HG03439 (cell line): Measurements from ENCODE around the gene CXADR.
"Not testable (repeated sequence)": the region's sequence is repeated elsewhere in the genome, so short reads cannot be mapped to it uniquely, and the experiment has no call there.

Experiments
- ATAC-seq: cut with Tn5 transposase; IDR thresholded peaks from one replicate; pipeline ENCODE4 v1.9.1; 2021; ENCODE audit warnings: mild to moderate bottlenecking, moderate library complexity; ENCODE audit not compliant: unreplicated experiment

CXADR gene

DNA sequence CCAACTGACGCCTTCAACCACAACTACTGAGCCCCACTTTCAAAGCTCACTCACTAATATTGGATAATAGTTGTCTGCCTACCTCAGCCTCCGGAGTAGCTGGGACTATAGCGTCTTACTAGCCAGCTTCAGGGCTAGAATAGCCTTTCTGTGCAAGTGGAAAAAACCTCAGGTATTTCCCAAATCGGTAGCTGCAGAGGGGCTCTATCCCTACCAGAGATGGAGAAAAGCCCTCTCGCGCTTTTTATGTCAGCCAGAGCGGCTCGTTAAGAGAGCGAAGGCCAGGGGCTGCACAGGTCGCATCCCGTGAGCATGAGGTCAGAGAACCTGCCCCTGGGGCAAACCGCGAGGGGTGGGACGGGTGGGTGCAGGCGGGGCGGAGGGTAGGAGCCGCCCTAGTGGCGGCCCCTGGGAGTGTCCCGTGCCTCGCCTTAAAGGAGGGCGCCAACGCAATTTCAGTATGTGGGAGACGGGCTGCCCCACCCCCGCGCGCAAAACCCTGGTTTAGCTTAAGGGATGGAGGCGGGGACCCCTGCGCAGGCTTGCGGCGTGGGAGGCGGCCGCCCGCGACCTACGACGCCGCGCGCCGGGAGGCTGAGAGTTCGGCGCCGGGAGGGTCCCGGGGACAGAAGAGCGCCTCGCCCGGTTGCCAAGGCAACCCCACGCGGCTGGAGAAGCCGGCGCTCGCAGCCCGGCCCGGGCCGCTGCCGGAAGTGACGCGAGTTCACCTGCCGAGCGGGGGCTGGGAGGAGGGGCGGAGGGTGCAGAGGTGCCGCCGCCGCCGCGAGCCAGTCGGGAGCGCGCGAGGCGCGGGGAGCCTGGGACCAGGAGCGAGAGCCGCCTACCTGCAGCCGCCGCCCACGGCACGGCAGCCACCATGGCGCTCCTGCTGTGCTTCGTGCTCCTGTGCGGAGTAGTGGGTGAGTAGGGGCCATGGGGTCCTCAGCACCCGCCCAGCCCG lies at the start of gene CXADR:
Gene CXADR (plus strand): TSS at position 791 of the 961 bp plus-strand sequence. CDS start 87 bp downstream, at position 878.
- ATAC-seq, result peak; percentile 96

DNA sequence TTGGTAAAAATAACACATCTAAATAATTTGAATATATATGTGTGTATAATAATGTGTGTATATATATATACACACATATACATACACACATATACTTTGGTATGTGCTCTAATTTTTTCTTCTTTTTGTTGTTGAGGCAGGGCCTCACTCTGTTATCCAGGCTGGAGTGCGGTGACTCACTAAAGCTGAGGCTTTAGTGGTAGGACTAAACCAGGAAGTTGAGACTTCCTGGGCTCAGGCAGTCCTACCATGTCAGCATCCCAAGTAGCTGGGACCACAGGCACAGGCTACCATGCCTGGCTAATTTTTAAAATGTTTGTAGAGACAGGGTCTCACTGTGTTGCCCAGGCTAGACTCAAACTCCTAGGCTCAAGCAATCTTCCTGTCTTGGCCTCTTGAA lies 46.7 kb upstream of the CXADR start:
- ATAC-seq, result no peak

DNA sequence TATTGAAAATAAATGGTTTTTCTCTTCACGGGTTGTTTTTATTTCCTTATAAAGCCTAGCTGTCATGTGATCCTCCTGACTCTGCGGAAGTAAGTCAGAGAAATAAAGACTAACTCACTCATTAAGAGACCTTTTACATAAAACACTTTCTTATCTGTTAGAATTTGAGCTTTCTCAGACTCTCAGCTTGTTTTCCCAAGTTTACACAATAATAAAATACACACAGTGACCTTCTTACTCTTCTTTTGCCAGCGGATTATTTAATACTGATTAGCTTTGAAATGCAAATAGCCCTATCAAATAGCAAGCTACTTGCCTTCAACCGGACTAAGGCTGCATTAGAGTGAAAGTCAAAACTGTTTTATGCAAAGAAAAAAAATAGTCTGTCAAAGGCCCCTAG lies 45.5 kb upstream of the CXADR start:
- ATAC-seq, result no peak

DNA sequence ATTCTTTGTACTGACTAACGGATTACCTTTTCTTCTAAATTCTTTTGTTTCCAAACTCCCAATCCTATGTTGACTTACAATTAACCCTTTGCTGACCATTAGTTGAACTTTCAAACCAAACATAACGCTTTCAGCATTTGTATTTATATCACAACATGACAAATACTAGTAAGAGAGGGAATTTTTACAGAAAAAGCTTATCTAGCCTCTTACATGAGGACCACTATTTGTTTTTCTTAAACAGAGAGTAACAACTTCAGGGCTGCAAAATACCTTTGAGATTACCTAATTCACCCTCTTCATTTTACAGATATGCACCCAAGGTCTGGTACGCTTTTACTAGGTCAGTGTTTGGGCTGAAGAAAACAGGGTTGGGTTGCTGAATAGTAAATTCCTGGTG lies 45.0 kb upstream of the CXADR start:
- ATAC-seq, result no peak

DNA sequence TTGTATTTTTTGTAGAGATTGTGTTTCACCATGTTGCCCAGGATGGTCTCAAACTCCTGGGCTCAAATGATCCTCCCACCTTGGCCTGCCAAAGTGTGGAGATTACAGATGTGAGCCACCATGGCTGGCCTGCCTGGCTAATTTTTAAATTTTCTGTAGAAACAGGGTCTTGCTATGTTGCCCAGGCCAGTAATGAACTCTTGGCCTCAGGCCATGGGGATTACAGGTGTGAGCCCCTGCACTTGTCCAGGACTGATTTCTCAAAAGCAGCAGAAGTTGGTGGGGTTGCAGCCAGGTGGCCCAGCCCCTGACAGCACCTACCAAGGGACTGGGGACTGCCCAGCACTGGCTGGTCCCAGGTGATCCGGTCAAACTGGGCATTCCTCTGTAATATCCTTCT lies 44.1 kb upstream of the CXADR start:
- ATAC-seq, result no peak

DNA sequence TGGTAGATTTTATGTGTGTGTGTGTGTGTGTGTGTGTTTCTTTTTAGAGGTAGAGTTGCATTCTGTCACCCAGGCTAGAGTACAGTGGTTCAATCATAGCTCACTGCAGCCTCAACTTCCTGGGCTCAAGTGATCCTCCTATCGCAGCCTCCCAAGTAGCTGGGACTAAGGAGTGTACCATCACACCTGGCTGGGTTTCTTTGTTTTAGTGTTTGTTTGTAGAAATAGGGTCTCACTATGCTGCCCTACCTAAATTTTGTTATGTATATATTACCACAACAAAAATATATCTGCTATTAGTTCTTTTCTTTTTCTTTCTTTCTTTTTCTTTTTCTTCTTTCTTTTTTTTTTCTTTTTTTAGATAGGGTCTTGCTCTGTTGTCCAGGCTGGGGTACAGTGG lies 43.1 kb upstream of the CXADR start:
- no peak for ATAC-seq

DNA sequence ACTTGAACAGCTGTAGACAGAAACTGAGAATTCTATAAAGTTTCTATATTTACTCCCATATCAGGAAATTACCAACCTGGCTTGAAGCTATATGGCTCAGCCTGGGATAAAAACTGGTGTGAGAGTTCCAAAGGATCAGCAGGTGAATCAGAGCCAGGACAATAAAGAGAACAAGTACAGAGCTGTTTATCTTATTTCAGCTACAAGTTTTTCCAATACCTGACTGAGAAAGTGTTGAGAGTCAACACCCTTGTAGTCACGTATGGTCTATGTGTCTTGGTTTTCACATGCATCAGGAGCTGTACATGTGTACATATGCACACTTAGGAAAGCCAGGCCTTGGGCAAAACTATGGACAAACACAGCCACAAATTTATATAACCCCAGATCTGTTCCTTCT lies 40.7 kb upstream of the CXADR start:
- ATAC-seq, result no peak

DNA sequence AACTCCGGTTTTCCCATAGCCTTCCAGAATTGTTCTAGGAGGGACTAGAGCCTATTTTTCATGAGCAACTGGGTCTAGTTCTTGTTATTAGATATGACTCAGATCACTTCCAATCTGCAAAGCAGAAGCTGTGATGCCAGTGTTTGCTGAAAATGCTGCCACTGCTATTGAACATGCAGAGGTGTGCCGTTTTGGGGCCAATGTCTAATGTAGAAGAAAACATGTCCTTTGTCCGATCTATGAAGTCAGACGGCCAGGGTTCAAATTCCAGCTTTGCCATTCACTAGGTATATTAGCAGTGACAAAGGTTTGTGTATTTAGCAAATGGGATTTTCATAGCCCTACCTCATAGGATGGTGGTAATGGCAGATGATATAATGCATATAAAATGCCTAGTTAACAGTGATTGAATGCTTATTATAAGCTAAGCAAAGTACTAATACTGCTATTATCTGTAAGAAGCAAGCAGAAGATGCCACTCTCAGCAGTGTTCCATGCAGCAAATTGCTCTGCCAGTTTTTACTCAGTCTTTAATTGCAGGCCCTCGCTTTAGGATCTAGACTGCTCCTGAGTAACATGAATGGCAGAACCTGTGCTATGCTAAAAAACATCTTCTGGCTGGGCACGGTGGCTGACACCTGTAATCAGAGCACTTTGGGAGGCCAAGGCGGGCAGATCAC lies 40.1 kb upstream of the CXADR start:
- ATAC-seq, result no peak

DNA sequence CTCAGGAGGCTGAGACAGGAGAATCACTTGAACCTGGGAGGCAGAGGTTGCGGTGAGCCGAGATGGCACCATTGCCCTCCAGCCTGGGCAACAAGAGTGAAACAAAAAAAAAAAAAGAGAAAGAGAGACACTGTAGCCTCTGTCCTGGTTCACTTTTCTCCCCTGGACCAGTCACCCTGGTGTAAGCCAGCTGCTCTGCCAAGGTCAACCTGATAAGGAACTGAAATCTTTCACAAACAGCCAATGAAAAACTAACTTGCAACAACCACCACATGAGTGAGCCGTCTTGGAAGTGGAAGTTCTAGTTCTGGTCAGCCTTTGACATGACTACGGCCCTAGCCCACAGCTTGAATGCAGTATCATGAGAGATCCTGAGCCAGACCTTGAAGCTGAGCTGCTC lies 36.8 kb upstream of the CXADR start:
- ATAC-seq, result no peak

DNA sequence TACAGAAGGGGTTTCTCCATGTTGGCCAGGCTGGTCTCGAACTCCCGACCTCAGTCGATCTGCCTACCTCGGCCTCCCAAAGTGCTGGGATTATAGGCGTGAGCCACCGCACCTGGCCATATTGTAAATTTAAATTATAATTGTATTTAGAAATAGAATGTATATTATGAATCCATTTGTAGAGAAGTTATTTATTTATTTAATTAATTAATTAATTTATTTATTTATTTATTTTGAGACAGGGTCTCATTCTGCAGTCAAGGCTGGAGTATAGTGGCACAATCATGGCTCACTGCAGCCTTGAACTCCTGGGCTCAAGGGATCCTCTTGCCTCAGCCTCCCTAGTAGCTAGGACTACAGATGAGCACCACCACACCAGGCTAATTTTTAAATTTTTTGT lies 34.7 kb upstream of the CXADR start:
- ATAC-seq, result not testable (repeated sequence)

DNA sequence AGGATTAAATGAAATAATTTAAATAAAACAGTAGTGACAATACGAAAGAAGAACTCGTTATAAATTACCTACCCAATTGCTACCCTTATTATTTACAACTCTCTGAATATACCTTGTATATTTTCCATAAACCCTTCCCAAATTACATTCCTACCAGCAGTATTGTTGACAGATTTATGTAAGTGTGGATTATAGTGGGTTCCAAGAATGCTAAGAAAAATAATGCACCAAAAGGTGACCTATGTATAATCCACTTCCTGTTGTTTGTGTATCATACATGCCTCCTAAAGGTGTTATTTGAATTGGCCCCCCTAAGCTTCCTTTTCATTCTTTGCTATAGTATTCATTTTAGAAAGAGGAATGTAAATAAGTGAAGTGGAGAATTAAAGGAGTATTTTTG lies 33.2 kb upstream of the CXADR start:
- no peak for ATAC-seq

DNA sequence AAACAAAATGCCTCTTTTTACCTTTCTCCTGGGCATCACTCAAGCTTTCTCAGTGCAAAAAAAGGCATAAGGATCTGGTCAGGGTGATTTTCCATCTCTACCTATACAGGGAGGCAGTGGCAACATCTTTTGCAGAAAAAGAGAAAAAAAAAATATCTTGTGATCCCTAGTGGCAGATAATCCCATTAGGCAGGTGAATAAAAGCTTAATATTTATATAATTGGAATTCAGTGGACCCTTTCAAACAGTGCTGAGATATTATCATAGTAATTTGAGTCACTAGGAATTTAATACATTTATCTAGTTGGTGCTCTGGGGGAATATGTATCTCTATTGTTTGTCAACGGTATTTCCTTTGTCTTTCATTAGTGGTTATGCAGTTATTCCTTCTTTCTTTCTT lies 29.9 kb upstream of the CXADR start:
- no peak for ATAC-seq

DNA sequence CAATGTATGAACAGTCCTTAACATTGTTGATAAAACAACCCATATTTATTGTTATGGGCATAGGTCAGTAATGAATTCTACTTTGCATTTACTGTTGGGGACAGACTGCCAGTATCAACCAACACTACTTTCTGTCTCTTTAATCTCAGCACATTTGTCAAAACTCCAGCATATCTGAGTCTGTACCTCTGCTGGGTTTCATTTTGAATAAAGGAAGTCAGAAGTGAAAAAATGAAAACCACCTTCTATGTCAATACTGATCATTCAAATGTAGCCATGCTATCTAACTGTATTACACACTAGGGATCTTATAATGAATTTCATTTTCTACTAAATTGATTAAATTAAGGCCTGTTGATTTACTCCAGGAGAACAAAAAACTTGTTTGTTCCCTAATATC lies 24.2 kb upstream of the CXADR start:
- no peak for ATAC-seq

DNA sequence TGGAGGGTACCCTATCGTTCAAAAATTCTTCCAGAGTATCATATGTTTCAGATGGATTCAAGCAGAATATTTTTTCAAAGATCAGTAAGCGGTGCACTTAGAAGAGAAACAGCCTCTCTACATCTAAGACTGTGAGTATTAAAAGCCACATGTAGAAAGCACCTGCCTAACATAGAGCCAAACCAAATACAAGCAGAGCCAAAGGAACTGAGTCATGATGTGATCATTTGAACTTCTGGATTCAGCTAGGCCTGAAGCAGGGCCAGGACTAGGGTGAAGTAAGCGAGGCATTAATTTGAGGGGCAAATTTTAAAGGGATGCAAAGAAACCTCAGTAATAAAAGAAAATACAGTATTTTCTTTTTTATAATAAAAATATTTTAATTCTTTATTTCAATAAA lies 23.3 kb upstream of the CXADR start:
- not testable (repeated sequence) for ATAC-seq

DNA sequence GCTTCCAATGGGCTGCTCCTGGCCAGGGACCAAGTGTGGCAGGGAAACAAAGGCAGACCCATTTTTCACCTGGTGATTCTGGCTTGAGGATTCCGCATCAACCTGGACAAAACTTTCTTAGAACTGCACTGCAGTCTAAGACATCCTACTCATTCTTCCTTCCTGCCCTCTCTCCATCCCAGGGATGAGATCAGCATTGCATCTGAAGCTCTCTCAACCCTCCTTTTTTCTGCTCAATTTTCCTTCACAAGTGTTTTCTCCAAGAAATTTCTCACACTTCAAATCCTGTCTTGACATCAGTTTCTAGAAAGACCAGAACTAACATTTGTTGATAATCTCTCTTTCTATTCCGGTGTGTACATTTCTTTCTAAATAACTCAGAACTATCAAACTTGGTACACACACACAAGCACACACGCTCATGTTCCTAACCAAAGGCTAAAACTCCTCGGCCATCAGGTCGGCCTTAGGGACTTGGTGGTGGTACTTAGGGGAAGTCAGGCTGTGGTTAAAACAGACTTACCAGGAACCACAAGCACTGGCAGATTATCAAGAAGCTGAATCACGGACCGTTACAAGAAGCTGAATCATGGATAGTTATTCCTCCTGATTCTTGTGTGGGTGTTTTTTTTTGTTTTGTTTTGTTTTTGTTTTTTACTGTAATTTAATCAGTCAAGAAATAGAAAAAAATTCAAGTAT lies 21.0 kb upstream of the CXADR start:
- ATAC-seq, result no peak

DNA sequence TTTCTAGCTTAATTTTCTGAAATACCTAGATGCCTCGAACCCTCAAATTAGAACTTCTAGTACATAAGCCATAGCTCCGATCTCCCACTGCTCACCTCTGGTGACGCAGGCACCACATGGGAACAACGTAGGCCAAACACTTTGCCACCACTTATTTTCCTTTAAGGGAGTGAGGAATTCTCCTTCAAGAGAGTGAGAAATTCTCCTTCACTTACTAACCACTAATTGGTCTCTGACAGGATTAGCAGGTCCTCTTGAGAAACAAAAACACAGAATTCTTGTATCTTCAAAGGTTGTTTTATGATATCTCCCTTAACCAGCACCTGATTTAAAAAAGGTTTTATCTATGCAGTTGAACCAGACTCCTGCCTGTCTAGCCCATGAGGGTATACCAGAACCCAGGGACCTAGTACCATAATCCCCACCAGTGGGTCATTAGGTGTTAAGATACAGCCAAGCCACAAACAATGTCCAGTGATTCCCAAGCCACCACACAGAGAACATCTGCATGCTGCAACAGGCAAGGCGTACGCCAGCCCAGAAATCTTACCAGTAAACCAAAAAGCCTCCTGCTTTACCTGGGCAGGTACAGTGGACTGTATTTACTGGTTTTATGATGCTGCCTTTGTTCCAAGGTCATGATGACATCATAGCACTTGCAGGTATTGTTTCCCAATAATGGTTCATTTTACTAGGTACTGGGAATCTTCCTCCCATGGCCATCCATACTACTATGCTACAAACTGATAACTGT lies 20.3 kb upstream of the CXADR start:
- ATAC-seq, result no peak

DNA sequence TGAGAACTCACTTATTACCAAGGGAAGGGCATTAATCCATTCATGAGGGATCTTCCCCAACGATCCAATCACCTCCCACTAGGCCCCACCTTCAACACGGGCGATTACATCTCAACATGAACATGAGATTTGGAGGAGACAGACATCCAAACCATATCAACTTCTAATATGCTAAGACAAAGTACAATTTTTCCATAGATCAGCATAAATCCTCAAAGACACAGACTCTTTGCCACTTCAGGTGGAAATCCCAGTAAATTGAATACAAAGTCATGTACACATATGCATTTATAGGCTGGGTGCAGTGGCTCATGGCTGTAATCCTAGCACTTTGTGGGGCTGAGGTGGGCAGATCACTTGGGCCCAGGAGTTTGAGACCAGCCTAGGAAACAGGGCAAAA lies 18.8 kb upstream of the CXADR start:
- ATAC-seq, result no peak

DNA sequence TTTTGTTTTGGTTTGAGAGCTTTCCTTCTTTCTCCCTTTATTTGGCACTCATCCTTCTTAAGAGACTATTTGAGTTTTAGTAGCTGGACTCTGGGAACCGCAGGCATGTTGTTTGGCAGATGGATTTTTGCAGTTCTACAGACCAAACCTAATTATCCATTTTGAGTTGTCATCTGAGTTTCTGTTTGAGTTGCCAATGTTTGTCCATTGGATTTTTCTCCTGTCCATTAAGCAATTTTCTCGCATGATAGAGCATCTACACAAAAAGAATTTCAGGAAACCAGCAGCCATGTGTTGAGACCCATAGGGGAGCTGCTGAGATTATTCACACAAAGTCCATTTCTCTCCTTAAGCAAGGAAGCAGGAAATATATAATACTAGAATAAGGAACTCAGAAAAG lies 17.2 kb upstream of the CXADR start:
- ATAC-seq, result no peak

DNA sequence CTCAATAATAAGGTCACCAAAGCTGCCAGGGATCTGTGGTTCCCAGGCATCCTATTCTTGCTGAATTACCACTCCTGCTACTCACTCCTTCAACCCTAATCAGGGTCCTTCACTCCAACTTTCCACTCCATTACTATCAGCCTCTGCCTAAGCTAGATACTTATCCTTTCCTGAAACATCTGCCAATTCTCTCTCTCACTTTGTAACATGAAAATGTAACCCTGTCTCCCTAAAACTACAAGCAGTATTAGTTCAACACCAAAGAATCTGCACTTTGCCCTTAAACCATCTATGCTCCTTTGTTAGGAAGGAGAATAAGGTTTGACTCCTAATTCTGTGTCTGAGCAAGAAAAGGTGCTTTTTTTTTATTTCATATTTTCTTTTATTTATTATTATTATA lies 15.5 kb upstream of the CXADR start:
- no peak for ATAC-seq

DNA sequence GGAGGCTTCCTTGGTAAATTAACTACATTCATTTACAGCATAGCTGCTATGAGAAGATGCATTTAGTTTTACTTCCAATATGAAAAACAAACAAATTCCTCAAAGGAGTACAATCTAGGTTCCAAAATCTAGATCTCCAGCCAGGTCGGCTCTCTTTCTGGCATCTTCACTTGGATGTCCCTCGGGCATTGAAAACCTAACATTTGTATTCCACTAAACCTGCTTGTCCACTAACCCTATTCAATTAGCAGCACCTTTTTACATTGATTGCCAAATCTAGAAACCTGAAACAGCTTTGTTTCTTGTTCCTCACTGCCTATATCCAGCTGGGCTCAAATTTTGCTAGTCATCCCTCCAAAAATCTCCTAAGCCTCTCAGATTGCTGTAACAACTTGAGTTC lies 14.3 kb upstream of the CXADR start:
- no peak for ATAC-seq
